Measurements from ENCODE around the gene ACP2. TPM values are rescaled to one million over a fixed set of nuclear protein-coding genes. Genes with fewer than 3 reads are reported as not detected.

ACP2 gene
- 18.8 and 26.1 TPM in 2 replicates for total RNA-seq

GRCh38 chr11:47248664-47249377 is at the start of gene ACP2:
TSS of gene ACP2 (minus strand) at chr11:47248814. CDS start at chr11:47248789, 25 bp downstream.

GRCh38 chr11:47269829-47270305 is 21.3 kb upstream of the ACP2 start, which contains the start of gene MADD:
TSS of gene MADD (plus strand) at chr11:47270133.

GRCh38 chr11:47257517-47258316 is 9.1 kb upstream of the ACP2 start, which contains the start of gene NR1H3:
TSS of gene NR1H3 (plus strand) at chr11:47257996. CDS start at chr11:47259217, 1,221 bp downstream.

Other genes with a start within 250 kb of the ACP2 start
- 152 TPM in 2 replicates for gene ARFGAP2, start 71.9 kb downstream of the ACP2 start, total RNA-seq
- 13.4 and 15.6 TPM in 2 replicates for gene PACSIN3, start 62.4 kb downstream of the ACP2 start, total RNA-seq
- 52.3 and 55.6 TPM in 2 replicates for gene DDB2, start 33.8 kb downstream of the ACP2 start, total RNA-seq
- gene NR1H3, start 9.2 kb upstream of the ACP2 start, total RNA-seq = 8.8 and 12.3 TPM in 2 replicates
- gene MADD, start 21.3 kb upstream of the ACP2 start, total RNA-seq = 12.3 and 17.2 TPM in 2 replicates
- gene MYBPC3, start 103.9 kb upstream of the ACP2 start, total RNA-seq = not detected in 2 replicates
- gene SPI1, start 129.7 kb upstream of the ACP2 start, total RNA-seq = not detected in 2 replicates
- 45.1 and 53.3 TPM in 2 replicates for gene SLC39A13, start 159.8 kb upstream of the ACP2 start, total RNA-seq
- 229 and 249 TPM in 2 replicates for gene PSMC3, start 177.6 kb upstream of the ACP2 start, total RNA-seq
- under 0.01 and 0.30 TPM in 2 replicates for gene RAPSN, start 200.3 kb upstream of the ACP2 start, total RNA-seq

All from epithelial cell of umbilical artery (primary cell).